Mesenteric fat pad (tissue), 1 donor: ENCODE measurements around the gene ALPK3. TPM values are rescaled to one million over a fixed set of nuclear protein-coding genes. Genes with fewer than 3 reads are reported as not detected.
A peak's percentile ranks its signal among the peaks of the same experiment; 100 is the strongest.
"Not testable (repeated sequence)": the region's sequence is repeated elsewhere in the genome, so short reads cannot be mapped to it uniquely, and the experiment has no call there.

Experiments used
- DNase-seq: peaks from one replicate; pipeline ENCODE4 v3.0.0-alpha.2; 2020; ENCODE audit warnings: low spot score
- total RNA-seq: library from RNA; stranded (reverse); fragmentation: NEBNext Ultra II Directional; extraction: Animal tissue kit (Norgen Biotek cat#: 25700); gene quantifications from one replicate; pipeline ENCODE4 v1.2.1, GENCODE V29; 2021
- donor health status: DM: yes; HTN: yes; CAD: no.

The ALPK3 gene
- total RNA-seq, 1 donor from 2014 or later: 2.7 TPM

- no peak for DNase-seq
These were observed 52.4 kb downstream of the ALPK3 start for GRCh38 chr15:84869510-84869909.

GRCh38 chr15:84871428-84871985, 54.4 kb downstream of the ALPK3 start:
- DNase-seq: no peak

- DNase-seq: no peak
These were observed 55.1 kb downstream of the ALPK3 start for GRCh38 chr15:84872009-84872910.

GRCh38 chr15:84873997-84874396, 56.8 kb downstream of the ALPK3 start:
- no peak for DNase-seq

GRCh38 chr15:84874981-84875699, 58.0 kb downstream of the ALPK3 start:
- no peak for DNase-seq

- DNase-seq: no peak
These were observed 59.1 kb downstream of the ALPK3 start for GRCh38 chr15:84876269-84876668.

GRCh38 chr15:84877701-84878100, 60.5 kb downstream of the ALPK3 start:
- DNase-seq: not testable (repeated sequence)

GRCh38 chr15:84878504-84878903, 61.3 kb downstream of the ALPK3 start:
- no peak for DNase-seq

GRCh38 chr15:84879088-84879780, 62.1 kb downstream of the ALPK3 start:
- DNase-seq: no peak

- no peak for DNase-seq
These were observed 62.9 kb downstream of the ALPK3 start for GRCh38 chr15:84880007-84880406.

- DNase-seq: peak; percentile 53
These were observed 63.8 kb downstream of the ALPK3 start for GRCh38 chr15:84880822-84881519.

GRCh38 chr15:84881520-84881830, 64.3 kb downstream of the ALPK3 start:
- no peak for DNase-seq

GRCh38 chr15:84883466-84883865, 66.3 kb downstream of the ALPK3 start:
- DNase-seq: no peak

- DNase-seq: peak; percentile 47
These were observed 67.0 kb downstream of the ALPK3 start, which contains the start of gene SLC28A1 for GRCh38 chr15:84883916-84884781. Gene SLC28A1, plus strand, starts transcription at chr15:84884662. Its CDS starts 3,099 bp downstream, at chr15:84887761.

- DNase-seq: no peak
These were observed 68.6 kb downstream of the ALPK3 start for GRCh38 chr15:84885801-84886200.

GRCh38 chr15:84886211-84886983, 69.2 kb downstream of the ALPK3 start:
- peak; percentile 68 for DNase-seq

GRCh38 chr15:84886984-84887299, 69.8 kb downstream of the ALPK3 start:
- no peak for DNase-seq

- no peak for DNase-seq
These were observed 70.8 kb downstream of the ALPK3 start for GRCh38 chr15:84887938-84888337.

- DNase-seq: no peak
These were observed 71.5 kb downstream of the ALPK3 start for GRCh38 chr15:84888639-84889038.
